ENCODE results near the gene KDM4C. TPM values are rescaled to one million over a fixed set of nuclear protein-coding genes. Genes with fewer than 3 reads are reported as not detected.
A peak's percentile ranks its signal among the peaks of the same experiment; 100 is the strongest.
"Not testable (repeated sequence)": the region's sequence is repeated elsewhere in the genome, so short reads cannot be mapped to it uniquely, and the experiment has no call there.

KDM4C gene
- total RNA-seq, 4 donors from 2014 or later = 25.2 to 41.1 (median 26.4) TPM

GRCh38 chr9:6714176-6714575, 43.6 kb upstream of the KDM4C start:
- Histone ChIP-seq H3K36me3 (no peaks in the 10 kb centered on the region), H3K4me3 (no peak overlapping the region), H3K27me3 (peaks cover 0 to 10% (median 0%) of the 10 kb centered on the region in 4 donors), H3K27ac (replicated peaks in 1 of 4) (no peak overlapping the region), H3K4me1 (peaks cover 0 to 12% (median 7%) of the 10 kb centered on the region in 4 donors), H3K9me3 (no peaks in the 10 kb centered on the region)
- 91% methylated on average over 2 of the region's 2 CpGs for WGBS
- TF ChIP-seq, protein P1, sequence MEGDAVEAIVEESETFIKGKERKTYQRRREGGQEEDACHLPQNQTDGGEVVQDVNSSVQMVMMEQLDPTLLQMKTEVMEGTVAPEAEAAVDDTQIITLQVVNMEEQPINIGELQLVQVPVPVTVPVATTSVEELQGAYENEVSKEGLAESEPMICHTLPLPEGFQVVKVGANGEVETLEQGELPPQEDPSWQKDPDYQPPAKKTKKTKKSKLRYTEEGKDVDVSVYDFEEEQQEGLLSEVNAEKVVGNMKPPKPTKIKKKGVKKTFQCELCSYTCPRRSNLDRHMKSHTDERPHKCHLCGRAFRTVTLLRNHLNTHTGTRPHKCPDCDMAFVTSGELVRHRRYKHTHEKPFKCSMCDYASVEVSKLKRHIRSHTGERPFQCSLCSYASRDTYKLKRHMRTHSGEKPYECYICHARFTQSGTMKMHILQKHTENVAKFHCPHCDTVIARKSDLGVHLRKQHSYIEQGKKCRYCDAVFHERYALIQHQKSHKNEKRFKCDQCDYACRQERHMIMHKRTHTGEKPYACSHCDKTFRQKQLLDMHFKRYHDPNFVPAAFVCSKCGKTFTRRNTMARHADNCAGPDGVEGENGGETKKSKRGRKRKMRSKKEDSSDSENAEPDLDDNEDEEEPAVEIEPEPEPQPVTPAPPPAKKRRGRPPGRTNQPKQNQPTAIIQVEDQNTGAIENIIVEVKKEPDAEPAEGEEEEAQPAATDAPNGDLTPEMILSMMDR (IDR thresholded peaks at IDR 0.05) = no peak
- no peak for TF ChIP-seq EP300 (IDR thresholded peaks at IDR 0.05)
- no peak for DNase-seq (ENCODE audit: extremely low spot score)
- intact Hi-C loops (cut with DNase I) = no loop called here

DNA sequence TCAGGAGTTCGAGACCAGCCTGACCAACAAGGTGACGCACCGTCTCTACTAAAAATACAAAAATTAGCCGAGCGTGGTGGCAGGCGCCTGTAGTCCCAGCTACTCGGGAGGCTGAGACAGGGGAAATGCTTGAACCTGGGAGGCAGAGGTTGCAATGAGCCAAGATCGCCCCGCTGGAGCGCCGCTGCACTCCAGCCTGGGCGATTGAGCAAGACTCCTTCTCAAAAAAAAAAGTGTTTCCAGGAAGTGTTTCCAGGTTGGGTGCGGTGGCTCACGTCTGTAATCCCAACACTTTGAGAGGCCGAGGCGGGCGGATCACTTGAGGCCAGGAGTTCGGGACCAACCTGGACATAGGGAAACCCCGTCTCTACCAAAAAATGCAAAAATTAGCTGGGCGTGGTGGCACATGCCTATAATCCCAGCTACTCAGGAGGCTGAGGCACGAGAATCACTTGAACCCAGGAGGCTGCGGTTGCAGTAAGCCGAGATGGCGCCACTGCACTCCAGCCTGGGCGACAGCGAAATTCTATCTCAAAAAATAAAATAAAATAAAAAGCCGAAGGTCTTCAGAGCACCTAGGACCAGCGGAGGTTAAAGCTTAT, 42.5 kb upstream of the KDM4C start:
- H3K27me3 ChIP-seq; DNase-seq (ENCODE audit: extremely low spot score); H3K27ac ChIP-seq (replicated peaks in 1 of 4); intact Hi-C loops (cut with DNase I); H3K36me3 ChIP-seq; H3K9me3 ChIP-seq: not testable (repeated sequence)
- peak overlapping the region in 3 of 4 donors; percentile 45 to 55 (median 49) for H3K4me3 ChIP-seq
- 92% methylated on average over 28 of the region's 28 CpGs for WGBS
- peaks cover 0 to 12% (median 7%) of the 10 kb centered on the region in 4 donors for H3K4me1 ChIP-seq

- peak overlapping the region; percentile 45 to 61 (median 52) for H3K4me3 ChIP-seq
- H3K4me1 ChIP-seq = peaks cover 0 to 12% (median 7%) of the 10 kb centered on the region in 4 donors
- no peak for DNase-seq (ENCODE audit: extremely low spot score)
- H3K9me3 ChIP-seq = no peaks in the 10 kb centered on the region
- intact Hi-C loops (cut with DNase I) = no loop called here
- no peaks in the 10 kb centered on the region for H3K36me3 ChIP-seq
- H3K27ac ChIP-seq (replicated peaks in 1 of 4) = no peak overlapping the region
- 60% methylated on average over 29 of the region's 61 CpGs for WGBS
- peaks cover 0 to 10% (median 0%) of the 10 kb centered on the region in 4 donors for H3K27me3 ChIP-seq
- TF ChIP-seq POLR2AphosphoS5 (IDR thresholded peaks at IDR 0.05) (peak; percentile 13 to 20), POLR2A (IDR thresholded peaks at IDR 0.05; ENCODE audit: low read depth) (no peak)
These were observed 41.8 kb upstream of the KDM4C start for GRCh38 chr9:6715755-6716643.

- H3K4me1 ChIP-seq = peaks cover 0 to 12% (median 7%) of the 10 kb centered on the region in 4 donors
- no peak overlapping the region for H3K27ac ChIP-seq (replicated peaks in 1 of 4)
- TF ChIP-seq POLR2A (IDR thresholded peaks at IDR 0.05; ENCODE audit: low read depth) (no peak), EP300 (IDR thresholded peaks at IDR 0.05) (no peak), POLR2AphosphoS5 (IDR thresholded peaks at IDR 0.05) (no peak)
- TF ChIP-seq, protein P1 (IDR thresholded peaks at IDR 0.05) = no peak
These were observed 41.0 kb upstream of the KDM4C start for GRCh38 chr9:6716766-6717165.

DNA sequence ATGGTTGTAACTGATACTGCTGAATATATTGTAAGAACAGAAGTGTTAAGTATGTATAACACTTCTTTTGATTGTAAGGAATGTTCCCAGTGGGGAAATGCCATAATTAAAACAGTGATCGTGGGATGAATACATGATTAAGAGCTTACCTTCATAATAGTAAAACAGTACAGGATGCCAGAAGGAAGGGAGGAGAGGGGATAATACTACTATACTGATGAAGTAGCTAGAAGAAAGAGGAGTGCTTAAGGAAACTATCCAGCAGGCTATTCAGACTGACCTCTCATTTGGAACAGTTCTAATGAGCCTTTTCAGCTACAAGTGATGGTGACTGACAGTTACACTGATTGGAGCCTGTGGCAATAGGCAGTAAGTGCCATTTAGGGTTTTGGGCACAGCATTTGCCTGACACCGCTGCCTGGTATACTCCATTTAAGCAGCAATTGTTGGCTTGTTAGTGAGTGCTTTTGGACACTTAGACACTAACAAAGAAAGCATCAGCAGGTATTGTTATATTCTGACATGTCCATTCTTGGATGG, 33.8 kb upstream of the KDM4C start:
- no peaks in the 10 kb centered on the region for H3K9me3 ChIP-seq
- DNase-seq (ENCODE audit: extremely low spot score) = no peak
- H3K27ac ChIP-seq (replicated peaks in 1 of 4) = no peak overlapping the region
- H3K36me3 ChIP-seq = no peaks in the 10 kb centered on the region
- TF ChIP-seq POLR2A (IDR thresholded peaks at IDR 0.05; ENCODE audit: low read depth) = no peak
- no peak for TF ChIP-seq POLR2AphosphoS5 (IDR thresholded peaks at IDR 0.05)
- no peak for TF ChIP-seq EP300 (IDR thresholded peaks at IDR 0.05)
- TF ChIP-seq, protein P1 (IDR thresholded peaks at IDR 0.05) = no peak
- H3K27me3 ChIP-seq = peaks cover 0 to 3% (median 0%) of the 10 kb centered on the region in 4 donors
- no peak overlapping the region for H3K4me3 ChIP-seq
- H3K4me1 ChIP-seq = no peaks in the 10 kb centered on the region
- intact Hi-C loops (cut with DNase I) = no loop called here
- whole genome bisulfite sequencing = 85% methylated on average over 2 of the region's 2 CpGs

More at GRCh38 chr9:6716766-6717165, 41.0 kb upstream of the KDM4C start:
- peaks cover 0 to 10% (median 0%) of the 10 kb centered on the region in 4 donors for H3K27me3 ChIP-seq
- intact Hi-C loops (cut with DNase I) = no loop called here
- no peak for DNase-seq (ENCODE audit: extremely low spot score)
- H3K36me3 ChIP-seq = no peaks in the 10 kb centered on the region
- 90% methylated on average over 9 of the region's 9 CpGs for WGBS
- peak overlapping the region in 2 of 4 donors; percentile 45 to 61 for H3K4me3 ChIP-seq
- H3K9me3 ChIP-seq = no peaks in the 10 kb centered on the region
